Suprapubic skin (tissue), 3 donors: ENCODE results near the gene GIMAP5.

Source experiments
- CTCF ChIP-seq, 2 donors: fragments of 200-600 bp in 1 of 2; fragments of 450-650 bp in 1 of 2; sonication (generic) in 1 of 2; IDR thresholded peaks; one replicate each; pipeline ENCODE4 v1.5.1; 2016 to 2019; ENCODE audit warnings: antibody characterized with exemption in 2 of 2, mild to moderate bottlenecking in 1 of 2, moderate library complexity in 1 of 2
- POLR2A ChIP-seq, 2 donors: fragments of 450-650 bp; IDR thresholded peaks; one replicate each; pipeline ENCODE4 v1.6.1; 2017; ENCODE audit warnings: antibody characterized with exemption in 2 of 2, mild to moderate bottlenecking in 2 of 2, moderate library complexity in 2 of 2

- TF ChIP-seq CTCF (IDR thresholded peaks at IDR 0.05) (no peak), POLR2A (IDR thresholded peaks at IDR 0.05) (no peak)
Observed at GRCh38 chr7:150737265-150738055, at the start of gene GIMAP5.
